Measurements from ENCODE around the gene KCNQ1OT1. TPM values are rescaled to one million over a fixed set of nuclear protein-coding genes. Genes with fewer than 3 reads are reported as not detected.

KCNQ1OT1 gene
- total RNA-seq, 4 donors from 2014 or later, result 2.5 to 4.5 (median 3.1) TPM

DNA sequence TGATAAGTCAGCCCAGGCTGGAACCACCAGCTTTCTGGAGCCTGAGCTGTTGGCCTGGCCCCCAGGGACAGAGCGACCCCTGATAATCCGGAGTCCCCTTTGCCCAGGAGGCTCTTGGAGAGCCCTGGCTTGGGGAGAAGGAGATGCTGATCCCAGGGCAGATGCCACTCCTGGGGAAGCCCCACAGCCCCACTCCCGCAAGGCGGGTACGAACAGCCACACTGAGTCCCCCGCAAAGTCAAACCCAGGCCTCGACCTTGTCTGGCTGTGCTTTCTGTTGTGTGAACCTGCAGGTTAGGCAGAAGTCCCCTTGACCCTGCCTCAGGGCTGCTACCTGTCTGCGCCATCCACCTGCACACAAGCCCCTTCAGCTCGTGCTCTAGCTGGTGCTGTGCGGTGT, 108.0 kb downstream of the KCNQ1OT1 start:
- TF ChIP-seq POLR2AphosphoS5 (IDR thresholded peaks at IDR 0.05), result no peak
- TF ChIP-seq, protein P1, sequence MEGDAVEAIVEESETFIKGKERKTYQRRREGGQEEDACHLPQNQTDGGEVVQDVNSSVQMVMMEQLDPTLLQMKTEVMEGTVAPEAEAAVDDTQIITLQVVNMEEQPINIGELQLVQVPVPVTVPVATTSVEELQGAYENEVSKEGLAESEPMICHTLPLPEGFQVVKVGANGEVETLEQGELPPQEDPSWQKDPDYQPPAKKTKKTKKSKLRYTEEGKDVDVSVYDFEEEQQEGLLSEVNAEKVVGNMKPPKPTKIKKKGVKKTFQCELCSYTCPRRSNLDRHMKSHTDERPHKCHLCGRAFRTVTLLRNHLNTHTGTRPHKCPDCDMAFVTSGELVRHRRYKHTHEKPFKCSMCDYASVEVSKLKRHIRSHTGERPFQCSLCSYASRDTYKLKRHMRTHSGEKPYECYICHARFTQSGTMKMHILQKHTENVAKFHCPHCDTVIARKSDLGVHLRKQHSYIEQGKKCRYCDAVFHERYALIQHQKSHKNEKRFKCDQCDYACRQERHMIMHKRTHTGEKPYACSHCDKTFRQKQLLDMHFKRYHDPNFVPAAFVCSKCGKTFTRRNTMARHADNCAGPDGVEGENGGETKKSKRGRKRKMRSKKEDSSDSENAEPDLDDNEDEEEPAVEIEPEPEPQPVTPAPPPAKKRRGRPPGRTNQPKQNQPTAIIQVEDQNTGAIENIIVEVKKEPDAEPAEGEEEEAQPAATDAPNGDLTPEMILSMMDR (IDR thresholded peaks at IDR 0.05), result no peak
- WGBS, result 81% methylated on average over 6 of the region's 10 CpGs
- no peak for DNase-seq (ENCODE audit: low spot score in 2 of 2)

DNA sequence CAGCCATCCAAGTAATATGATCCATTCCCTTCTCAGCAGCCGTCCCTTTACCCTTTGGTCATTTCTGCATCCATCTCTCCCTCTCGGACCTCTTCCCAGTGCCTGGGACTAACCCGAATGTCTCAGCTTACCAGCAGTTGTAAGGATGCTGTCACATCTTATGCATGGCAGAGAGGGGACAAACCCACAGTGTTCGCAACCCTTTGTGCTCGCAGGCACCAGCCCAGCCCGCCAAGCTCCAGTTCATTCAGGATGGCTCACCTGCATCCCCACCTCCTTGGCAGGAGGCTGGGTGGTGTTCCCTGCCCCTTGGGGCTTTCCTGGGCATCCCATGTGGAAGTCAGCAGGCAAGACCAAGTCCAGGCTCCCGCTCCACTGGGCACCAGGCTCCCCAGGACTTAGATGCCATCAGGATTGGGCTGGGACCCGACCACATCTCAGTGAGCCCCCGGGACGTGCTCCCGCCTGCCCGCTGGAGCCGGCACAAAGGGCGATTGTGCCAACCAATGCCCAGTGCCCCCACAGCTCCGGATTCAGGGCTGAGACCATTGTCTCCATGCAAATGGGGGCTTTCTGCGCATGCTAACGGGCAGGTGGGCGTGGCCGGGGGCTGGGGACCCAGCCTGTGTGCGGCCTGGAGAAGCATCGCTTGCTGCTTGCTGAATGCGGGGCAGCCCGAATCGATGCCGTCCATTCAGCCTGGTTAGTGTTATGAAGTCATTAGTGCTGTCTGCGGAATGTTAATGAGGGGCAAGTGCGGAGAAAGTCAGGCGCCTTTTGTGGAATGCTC, 108.6 kb downstream of the KCNQ1OT1 start:
- Histone ChIP-seq H3K27ac (no peak overlapping the region), H3K36me3 (no peaks in the 10 kb centered on the region), H3K9me3 (no peaks in the 10 kb centered on the region), H3K4me3 (no peak overlapping the region), H3K27me3 (no peaks in the 10 kb centered on the region), H3K4me1 (no peaks in the 10 kb centered on the region)
- peak in 1 of 2 donors; percentile 72 for DNase-seq (ENCODE audit: low spot score in 2 of 2)
- no peak for TF ChIP-seq EP300 (IDR thresholded peaks at IDR 0.05)
- TF ChIP-seq, protein P1 (IDR thresholded peaks at IDR 0.05), result no peak
- no peak for TF ChIP-seq POLR2AphosphoS5 (IDR thresholded peaks at IDR 0.05)
- TF ChIP-seq POLR2A (IDR thresholded peaks at IDR 0.05), result no peak
- WGBS, result 75% methylated on average over 14 of the region's 28 CpGs

More for the DNA sequence above, 108.0 kb downstream of the KCNQ1OT1 start:
- Histone ChIP-seq H3K4me3 (no peak overlapping the region), H3K27me3 (no peaks in the 10 kb centered on the region), H3K27ac (no peak overlapping the region), H3K36me3 (no peaks in the 10 kb centered on the region), H3K4me1 (no peaks in the 10 kb centered on the region), H3K9me3 (no peaks in the 10 kb centered on the region)

DNA sequence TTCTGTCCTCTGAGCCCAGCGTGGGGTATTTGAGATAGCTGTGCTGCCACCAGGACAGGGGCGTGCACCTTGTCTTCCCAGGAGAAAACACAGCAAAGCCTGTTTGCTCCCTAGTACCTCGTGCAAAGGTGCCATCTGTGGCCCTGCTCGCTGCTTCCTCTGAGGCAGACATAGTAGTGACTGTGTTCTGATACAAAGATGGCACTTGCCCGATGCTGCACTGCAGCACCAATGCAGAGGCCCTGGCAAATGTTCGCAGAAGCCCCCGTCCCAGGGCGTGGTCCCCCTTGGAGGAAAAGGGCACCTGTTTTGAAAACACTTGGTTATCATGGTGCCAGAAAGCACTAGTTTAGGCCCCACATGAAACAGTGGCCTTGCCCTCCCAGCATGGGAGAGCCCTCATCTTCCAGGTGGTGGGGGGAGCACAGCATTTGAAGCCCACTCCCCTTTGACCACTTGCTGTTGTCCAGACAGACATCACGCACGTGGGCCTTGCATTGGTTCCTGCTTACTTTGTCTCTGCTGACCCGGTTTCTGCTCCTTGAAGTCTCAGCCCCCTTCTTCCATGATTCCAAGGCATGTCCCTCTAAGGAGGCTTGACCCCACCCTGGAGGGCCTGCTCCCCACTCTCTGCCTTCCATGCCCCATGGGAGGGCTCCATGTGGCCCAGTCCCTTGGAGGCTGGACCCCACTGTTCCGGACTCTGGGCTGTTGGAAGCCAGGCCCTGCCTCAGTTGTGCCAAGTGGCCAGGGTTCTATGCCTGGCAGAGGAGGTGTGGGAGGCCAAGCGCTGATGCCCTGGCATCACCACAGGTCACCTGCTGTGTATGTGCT, 109.4 kb downstream of the KCNQ1OT1 start:
- DNase-seq (ENCODE audit: low spot score in 2 of 2), result peak in 1 of 2 donors; percentile 68
- no peak for TF ChIP-seq EP300 (IDR thresholded peaks at IDR 0.05)
- no peak for TF ChIP-seq POLR2A (IDR thresholded peaks at IDR 0.05)
- no peak for TF ChIP-seq POLR2AphosphoS5 (IDR thresholded peaks at IDR 0.05)
- TF ChIP-seq, protein P1 (IDR thresholded peaks at IDR 0.05), result no peak
- H3K27me3 ChIP-seq, result no peaks in the 10 kb centered on the region
- no peaks in the 10 kb centered on the region for H3K36me3 ChIP-seq
- H3K4me3 ChIP-seq, result no peak overlapping the region
- H3K4me1 ChIP-seq, result no peaks in the 10 kb centered on the region
- WGBS, result 87% methylated on average over 7 of the region's 13 CpGs
- H3K9me3 ChIP-seq, result no peaks in the 10 kb centered on the region
- H3K27ac ChIP-seq, result no peak overlapping the region

DNA sequence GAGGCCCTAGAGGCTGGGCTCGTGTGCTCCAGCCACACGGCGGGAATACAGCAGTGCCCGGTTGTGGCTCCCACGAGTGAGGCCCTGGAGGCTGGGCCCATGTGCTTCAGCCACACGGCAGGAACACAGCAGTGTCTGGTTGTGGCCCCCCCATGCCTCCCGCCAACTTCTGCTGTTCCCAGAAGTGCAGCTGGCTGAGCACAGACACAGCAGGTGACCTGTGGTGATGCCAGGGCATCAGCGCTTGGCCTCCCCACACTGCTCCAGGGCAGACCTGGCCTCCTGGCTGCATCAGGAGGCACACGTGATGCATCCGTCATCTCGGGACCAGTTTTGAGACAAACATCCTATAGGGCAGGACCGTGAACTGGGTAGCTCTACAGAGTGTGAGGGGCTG, 110.3 kb downstream of the KCNQ1OT1 start:
- H3K9me3 ChIP-seq, result no peaks in the 10 kb centered on the region
- DNase-seq (ENCODE audit: low spot score in 2 of 2), result peak in 1 of 2 donors; percentile 27
- no peaks in the 10 kb centered on the region for H3K27me3 ChIP-seq
- no peaks in the 10 kb centered on the region for H3K4me1 ChIP-seq
- TF ChIP-seq POLR2AphosphoS5 (IDR thresholded peaks at IDR 0.05) (no peak), POLR2A (IDR thresholded peaks at IDR 0.05) (no peak), EP300 (IDR thresholded peaks at IDR 0.05) (no peak)
- TF ChIP-seq, protein P1 (IDR thresholded peaks at IDR 0.05), result no peak
- H3K4me3 ChIP-seq, result no peak overlapping the region
- H3K27ac ChIP-seq, result no peak overlapping the region
- WGBS, result 100% methylated on average over 4 of the region's 12 CpGs
- H3K36me3 ChIP-seq, result no peaks in the 10 kb centered on the region
